ENCODE measurements around the gene CEP76.

CEP76 gene
- total RNA-seq: 3.8 to 15.1 (median 8.7) reads per million in 17 experiments

- DNase-seq: peak; percentile 95 to 98 (median 95)
Observed at GRCh38 chr18:12702221-12703095, at the start of gene CEP76, which contains the start of gene PSMG2. TSS of gene CEP76 (minus strand) at chr18:12702723. CDS start at chr18:12702548, 175 bp downstream. TSS of gene PSMG2 (plus strand) at chr18:12703042. CDS start at chr18:12703108, 66 bp downstream.

- peak in 2 of 4 experiments; percentile 6 to 8 for DNase-seq
Observed at GRCh38 chr18:12751891-12752290, 49.4 kb upstream of the CEP76 start.

GRCh38 chr18:12751503-12751884, 49.0 kb upstream of the CEP76 start:
- no peak for DNase-seq

GRCh38 chr18:12750715-12751502, 48.4 kb upstream of the CEP76 start:
- DNase-seq: no peak

GRCh38 chr18:12750076-12750714, 47.7 kb upstream of the CEP76 start:
- DNase-seq: no peak

- no peak for DNase-seq
Observed at GRCh38 chr18:12749121-12749520, 46.6 kb upstream of the CEP76 start.

- DNase-seq: no peak
Observed at GRCh38 chr18:12748671-12749070, 46.1 kb upstream of the CEP76 start.

GRCh38 chr18:12747530-12748315, 45.2 kb upstream of the CEP76 start:
- DNase-seq: no peak

- no peak for DNase-seq
Observed at GRCh38 chr18:12745095-12745795, 42.7 kb upstream of the CEP76 start.

- peak; percentile 28 to 76 (median 60) for DNase-seq
Observed at GRCh38 chr18:12744103-12744502, 41.6 kb upstream of the CEP76 start.

- DNase-seq: no peak
Observed at GRCh38 chr18:12742453-12742852, 39.9 kb upstream of the CEP76 start.

- DNase-seq: no peak
Observed at GRCh38 chr18:12741351-12741750, 38.8 kb upstream of the CEP76 start.

GRCh38 chr18:12737243-12737902, 34.9 kb upstream of the CEP76 start:
- DNase-seq: no peak

GRCh38 chr18:12726774-12727550, 24.4 kb upstream of the CEP76 start:
- DNase-seq: peak; percentile 75 to 84 (median 84)

GRCh38 chr18:12726331-12726730, 23.8 kb upstream of the CEP76 start:
- DNase-seq: peak in 2 of 4 experiments; percentile 26 to 30

- no peak for DNase-seq
Observed at GRCh38 chr18:12722731-12723130, 20.2 kb upstream of the CEP76 start.

GRCh38 chr18:12721495-12722275, 19.2 kb upstream of the CEP76 start:
- DNase-seq: no peak

GRCh38 chr18:12711446-12711845, 8.9 kb upstream of the CEP76 start:
- no peak for DNase-seq

- peak in 3 of 4 experiments; percentile 11 to 24 (median 17) for DNase-seq
Observed at GRCh38 chr18:12703664-12704063, 1.1 kb upstream of the CEP76 start.

All from suppressor macrophage (primary cell).